Thymus (tissue), 11 donors: ENCODE measurements around the gene GALNT16. TPM values are rescaled to one million over a fixed set of nuclear protein-coding genes. Genes with fewer than 3 reads are reported as not detected.

ENCODE experiments used
- DNase-seq, 9 donors: peaks; one replicate each; pipeline ENCODE4 v3.0.0-alpha.2; 2013; ENCODE audit warnings: low spot score in 9 of 9, low read depth in 6 of 9, missing footprints in 1 of 9
- H3K27ac ChIP-seq, 2 donors: one replicate each; pipeline ENCODE4 v1.5.1; 2013; ENCODE audit warnings: control low read depth in 1 of 2, low read depth in 1 of 2, low read length in 1 of 2, mild to moderate bottlenecking in 1 of 2, moderate library complexity in 1 of 2
- H3K27me3 ChIP-seq, 2 donors: one replicate each; pipeline ENCODE4 v1.5.1; 2013; ENCODE audit warnings: low read length in 1 of 2; ENCODE audit not compliant: control insufficient read depth in 2 of 2, insufficient read depth in 1 of 2
- H3K36me3 ChIP-seq, 2 donors: one replicate each; pipeline ENCODE4 v1.5.1; 2013; ENCODE audit warnings: low read length in 1 of 2, mild to moderate bottlenecking in 1 of 2, moderate library complexity in 1 of 2; ENCODE audit not compliant: control insufficient read depth in 2 of 2, insufficient read depth in 2 of 2
- H3K4me1 ChIP-seq, 2 donors: one replicate each; pipeline ENCODE4 v1.5.1; 2013; ENCODE audit warnings: low read length in 2 of 2; ENCODE audit not compliant: control insufficient read depth in 2 of 2, insufficient read depth in 2 of 2
- H3K4me3 ChIP-seq, 2 donors: one replicate each; pipeline ENCODE4 v1.5.1; 2013; ENCODE audit warnings: low read length in 2 of 2, control low read depth in 1 of 2, mild to moderate bottlenecking in 1 of 2
- H3K9me3 ChIP-seq, 2 donors: one replicate each; pipeline ENCODE4 v1.5.1; 2013; ENCODE audit warnings: low read length in 1 of 2, mild to moderate bottlenecking in 1 of 2; ENCODE audit not compliant: control insufficient read depth in 2 of 2, insufficient read depth in 1 of 2
- WGBS: extraction: QIAGEN DNeasy Blood & Tissue Kit; methylation state at CpG from one replicate; pipeline ENCODE4 v1.1.7; 2013; 5-methylcytosine and 5-hydroxymethylcytosine counted together
- polyA plus RNA-seq: library from polyadenylated mRNA; stranded (reverse); fragments of 200-250 nt; gene quantifications from one replicate; pipeline ENCODE4 v1.2.3, GENCODE V29; 2013
- total RNA-seq: library from RNA; stranded (reverse); fragments of 120-200 nt; gene quantifications from one replicate; pipeline ENCODE4 v1.2.4, GENCODE V29; 2013
- donor health status: healthy.

Gene GALNT16
- total and polyA plus RNA-seq, 2 donors: 0.76 to 0.91 TPM

- no peak overlapping the region for H3K27ac ChIP-seq
- H3K9me3 ChIP-seq: no peaks in the 10 kb centered on the region
- no peaks in the 10 kb centered on the region for H3K27me3 ChIP-seq
- peaks cover 0 to 9% of the 10 kb centered on the region in 2 donors for H3K36me3 ChIP-seq
- WGBS: 95% methylated on average over 6 of the region's 6 CpGs
- peaks cover 23 to 25% of the 10 kb centered on the region in 2 donors for H3K4me1 ChIP-seq
- DNase-seq: no peak
- H3K4me3 ChIP-seq: no peak overlapping the region
Observed at GRCh38 chr14:69400154-69400553, 140.2 kb downstream of the GALNT16 start.

GRCh38 chr14:69401841-69402240 is 141.9 kb downstream of the GALNT16 start:
- Histone ChIP-seq H3K9me3 (no peaks in the 10 kb centered on the region), H3K27ac (no peak overlapping the region), H3K4me1 (peaks cover 20 to 25% of the 10 kb centered on the region in 2 donors), H3K27me3 (no peaks in the 10 kb centered on the region), H3K4me3 (no peak overlapping the region), H3K36me3 (no peaks in the 10 kb centered on the region)
- no peak for DNase-seq
- WGBS: 92% methylated on average over 2 of the region's 2 CpGs

GRCh38 chr14:69404478-69404877 is 144.5 kb downstream of the GALNT16 start:
- Histone ChIP-seq H3K4me1 (peaks cover 10 to 15% of the 10 kb centered on the region in 2 donors), H3K4me3 (no peak overlapping the region), H3K9me3 (no peaks in the 10 kb centered on the region), H3K27ac (no peak overlapping the region), H3K36me3 (no peaks in the 10 kb centered on the region), H3K27me3 (no peaks in the 10 kb centered on the region)
- 98% methylated on average over 3 of the region's 3 CpGs for WGBS
- DNase-seq: no peak

GRCh38 chr14:69404883-69405282 is 144.9 kb downstream of the GALNT16 start:
- H3K27ac ChIP-seq: no peak overlapping the region
- 96% methylated on average over 5 of the region's 5 CpGs for WGBS
- H3K4me3 ChIP-seq: no peak overlapping the region
- no peaks in the 10 kb centered on the region for H3K9me3 ChIP-seq
- no peaks in the 10 kb centered on the region for H3K27me3 ChIP-seq
- DNase-seq: no peak
- peaks cover 6 to 12% of the 10 kb centered on the region in 2 donors for H3K4me1 ChIP-seq
- no peaks in the 10 kb centered on the region for H3K36me3 ChIP-seq

GRCh38 chr14:69405762-69406161 is 145.8 kb downstream of the GALNT16 start:
- DNase-seq: no peak

More at GRCh38 chr14:69405762-69406161, 145.8 kb downstream of the GALNT16 start:
- Histone ChIP-seq H3K4me3 (no peak overlapping the region), H3K9me3 (no peaks in the 10 kb centered on the region), H3K27ac (no peak overlapping the region), H3K27me3 (no peaks in the 10 kb centered on the region), H3K4me1 (peaks cover 0 to 4% of the 10 kb centered on the region in 2 donors), H3K36me3 (no peaks in the 10 kb centered on the region)

Other genes starting within 250 kb of the GALNT16 start
- 13.5 TPM for gene DCAF5, start 107.0 kb upstream of the GALNT16 start, total RNA-seq
- 26.6 TPM for gene DCAF5, start 107.0 kb upstream of the GALNT16 start, polyA plus RNA-seq
- 9.5 TPM for gene EXD2, start 68.7 kb upstream of the GALNT16 start, total RNA-seq
- gene EXD2, start 68.7 kb upstream of the GALNT16 start, polyA plus RNA-seq: 13.0 TPM
- 192 TPM for gene ERH, start 138.1 kb downstream of the GALNT16 start, total RNA-seq
- 190 TPM for gene ERH, start 138.1 kb downstream of the GALNT16 start, polyA plus RNA-seq
- gene SLC39A9, start 138.5 kb downstream of the GALNT16 start, total RNA-seq: 45.0 TPM
- 21.8 TPM for gene SLC39A9, start 138.5 kb downstream of the GALNT16 start, polyA plus RNA-seq
- 0.09 TPM for gene PLEKHD1, start 224.6 kb downstream of the GALNT16 start, total RNA-seq
- 0.30 TPM for gene PLEKHD1, start 224.6 kb downstream of the GALNT16 start, polyA plus RNA-seq